Measurements from ENCODE around the gene WDR1. TPM values are rescaled to one million over a fixed set of nuclear protein-coding genes. Genes with fewer than 3 reads are reported as not detected.

Gene WDR1
- total and polyA plus RNA-seq, 2 of the 13 experiments (the other 11 are each of a cell fraction or from before 2014, with no cell fraction given), result 106 to 198 TPM

GRCh38 chr4:10162341-10163000, 45.9 kb upstream of the WDR1 start (continued):
- no peak for TF ChIP-seq HNF1A (IDR thresholded peaks at IDR 0.05; ENCODE audit: low read depth)
- no peak for TF ChIP-seq HNF1A (CRISPR knock-in tag; IDR thresholded peaks at IDR 0.05; ENCODE audit: borderline replicate concordance)
- peak; percentile 45; the same call in 1 of the 2 replicates for TF ChIP-seq GATAD2A (CRISPR knock-in tag; IDR thresholded peaks at IDR 0.05)
- peak; percentile 62; the same call in 1 of the 2 replicates for TF ChIP-seq CEBPG (CRISPR knock-in tag; IDR thresholded peaks at IDR 0.05)
- TF ChIP-seq ZNF646 (CRISPR knock-in tag; IDR thresholded peaks at IDR 0.05), result no peak; the same call in 1 of the 2 replicates
- no peak for TF ChIP-seq TBL1XR1 (IDR thresholded peaks at IDR 0.05; ENCODE audit: borderline replicate concordance, low read length, partially characterized antibody)
- TF ChIP-seq ZUFSP (CRISPR knock-in tag; IDR thresholded peaks at IDR 0.05; ENCODE audit: borderline replicate concordance), result no peak
- TF ChIP-seq CEBPB (IDR thresholded peaks at IDR 0.05; ENCODE audit: borderline replicate concordance, low read depth, low read length), result peak; percentile 88
- TF ChIP-seq TBP (CRISPR knock-in tag; IDR thresholded peaks at IDR 0.05), result no peak
- peak; percentile 35; the same call in 1 of the 2 replicates for TF ChIP-seq PAXIP1 (CRISPR knock-in tag; conservative IDR thresholded peaks at IDR 0.05)
